GM12891 (cell line): ENCODE results near the gene TCERG1L.

Source experiments
- DNase-seq: peaks from one replicate; pipeline ENCODE4 v3.0.0; 2011; ENCODE audit warnings: low spot score; ENCODE audit not compliant: insufficient read length
- FAIRE-seq: peaks from 2 replicates; lab custom pipeline; 2011; peaks lifted over from hg19 to GRCh38; lab: Jason Lieb, UNC
- PAX5 ChIP-seq: IDR thresholded peaks from 2 replicates; pipeline ENCODE4 v1.6.1; 2011; ENCODE audit warnings: low read length, moderate library complexity, mild to moderate bottlenecking; ENCODE audit not compliant: insufficient read depth, severe bottlenecking
- POLR2A ChIP-seq: IDR thresholded peaks from 2 replicates; pipeline ENCODE4 v1.6.1; 2011; ENCODE audit warnings: low read depth, low read length, control low read depth
- POLR2AphosphoS5 ChIP-seq: IDR thresholded peaks from 2 replicates; pipeline ENCODE4 v1.6.1; 2011; ENCODE audit warnings: low read depth, low read length, control low read depth
- POU2F2 ChIP-seq: IDR thresholded peaks from 2 replicates; pipeline ENCODE4 v1.6.1; 2011; ENCODE audit warnings: low read depth, mild to moderate bottlenecking, control low read depth, low read length, moderate library complexity
- SPI1 ChIP-seq: IDR thresholded peaks from 2 replicates; pipeline ENCODE4 v1.6.1; 2011; ENCODE audit warnings: low read depth, low read length, control low read depth
- TAF1 ChIP-seq: IDR thresholded peaks from 2 replicates; pipeline ENCODE4 v1.6.1; 2011; ENCODE audit warnings: low read depth, low read length, control low read depth

TCERG1L gene

DNA sequence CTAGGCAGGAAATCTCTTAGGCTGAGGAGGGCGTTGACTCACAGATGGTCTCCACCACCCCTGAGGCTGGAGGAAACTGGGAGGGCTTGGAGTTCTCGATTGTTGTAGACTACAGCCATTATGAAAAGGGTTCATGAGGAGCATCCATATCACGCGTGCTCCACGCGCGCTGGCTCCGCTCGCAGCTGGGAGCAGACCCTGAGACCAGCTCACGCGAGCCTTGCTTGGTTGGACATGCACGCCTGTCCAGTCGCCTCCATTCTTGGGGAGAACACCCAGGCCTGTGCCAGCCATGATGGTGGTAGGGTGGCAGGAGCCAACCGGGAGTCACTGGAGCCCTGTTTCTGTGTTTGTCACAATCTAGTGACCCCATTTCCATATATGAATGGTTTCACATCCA lies 139.1 kb downstream of the TCERG1L start:
- no peak for TF ChIP-seq POU2F2
- no peak for TF ChIP-seq PAX5
- no peak for TF ChIP-seq POLR2A
- TF ChIP-seq POLR2AphosphoS5 = no peak
- TF ChIP-seq TAF1 = no peak
- no peak for TF ChIP-seq SPI1
- FAIRE-seq = no peak
- DNase-seq = no peak

DNA sequence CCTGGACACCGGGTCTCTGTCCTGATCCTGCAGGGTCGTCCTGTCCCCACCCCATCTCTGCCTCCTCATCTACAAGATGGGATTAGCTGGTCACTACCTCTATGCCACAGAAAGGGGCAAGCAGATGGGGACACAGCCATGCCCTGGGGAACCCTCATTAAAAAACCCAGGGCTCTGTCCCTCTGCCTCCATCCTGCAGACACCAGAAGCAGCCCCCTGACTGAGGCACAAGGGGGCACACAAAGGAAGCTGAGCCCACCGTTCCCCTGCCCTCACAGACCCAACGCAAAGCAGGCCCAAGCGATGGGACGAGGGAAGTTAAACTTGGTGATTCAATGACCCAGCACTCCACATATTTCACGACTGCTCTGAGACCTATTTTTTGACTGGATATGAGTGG lies 142.4 kb downstream of the TCERG1L start:
- FAIRE-seq (no peak), DNase-seq (no peak)
- no peak for TF ChIP-seq POLR2AphosphoS5
- no peak for TF ChIP-seq TAF1
- no peak for TF ChIP-seq SPI1
- TF ChIP-seq PAX5 = no peak
- no peak for TF ChIP-seq POU2F2
- TF ChIP-seq POLR2A = no peak

DNA sequence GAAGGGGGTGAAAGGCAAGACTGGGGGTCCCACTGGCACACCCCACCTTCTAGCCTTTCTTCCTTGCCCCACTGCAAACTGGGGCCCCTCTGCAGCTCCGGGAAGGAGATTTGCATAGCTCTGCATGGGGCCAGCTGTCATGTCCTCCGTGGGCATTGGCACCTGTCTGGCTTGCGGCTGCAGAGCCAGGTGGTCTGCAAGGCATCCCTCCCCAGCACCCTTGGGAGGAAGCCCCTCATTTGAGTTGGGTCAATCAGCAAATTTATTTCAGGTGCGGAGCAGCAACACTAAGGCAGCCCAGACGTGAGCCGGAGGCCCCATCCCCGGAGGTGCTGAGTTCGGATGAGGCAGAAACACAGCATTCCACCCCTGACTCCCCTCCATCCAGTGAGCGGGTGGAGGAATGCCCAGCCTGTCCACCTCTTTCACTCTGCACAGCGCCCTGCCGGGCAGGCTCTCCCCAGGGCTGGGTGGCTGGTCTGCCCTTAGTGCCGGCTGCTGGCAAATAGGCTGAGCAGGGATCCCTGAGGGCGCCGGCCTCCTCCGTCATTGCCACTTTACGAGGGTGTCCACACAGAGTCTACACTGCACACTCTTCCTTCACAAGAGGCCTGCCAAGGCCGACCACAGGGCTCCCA lies 143.2 kb downstream of the TCERG1L start:
- no peak for FAIRE-seq
- DNase-seq = no peak

DNA sequence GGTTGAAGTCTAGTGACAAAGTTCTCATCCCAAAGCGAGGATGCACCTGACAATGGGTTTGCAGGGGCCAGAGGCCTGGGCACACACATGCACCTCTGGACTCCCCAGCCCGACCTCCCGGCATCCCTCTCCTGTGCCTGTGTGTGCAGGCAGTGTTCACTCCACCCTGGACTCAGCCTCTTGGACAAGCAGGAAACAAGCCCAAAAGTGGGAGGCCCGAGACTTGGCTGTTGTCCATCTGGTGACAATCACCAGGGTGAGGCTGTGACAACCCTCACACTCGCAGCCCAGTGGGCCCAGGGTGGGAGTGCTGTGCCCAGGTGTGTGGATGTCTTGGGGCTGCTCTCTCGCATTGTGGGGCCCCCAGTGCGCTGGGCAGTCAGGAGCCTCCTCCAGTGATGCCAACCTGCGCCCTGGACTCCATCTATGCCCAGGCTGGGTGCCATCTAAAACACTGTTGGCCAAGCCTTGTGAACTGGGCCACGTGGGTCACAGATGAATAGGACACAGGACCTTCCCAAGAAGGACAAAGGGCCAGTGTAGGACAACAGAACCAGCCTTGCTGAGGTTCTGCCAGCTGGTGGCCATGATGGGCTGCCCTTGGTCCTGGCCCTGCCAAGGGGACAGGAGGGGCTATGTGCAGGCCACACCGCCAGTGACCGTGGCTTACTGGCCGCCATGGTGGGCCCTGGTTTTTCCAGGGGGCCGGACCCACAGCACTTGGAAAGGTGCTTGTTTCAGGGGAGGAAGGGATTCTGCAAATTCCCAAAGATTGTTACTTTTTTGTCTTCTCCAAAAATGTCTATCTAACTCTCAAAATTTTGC lies 144.3 kb downstream of the TCERG1L start:
- TF ChIP-seq PAX5 (no peak), POLR2A (no peak), POLR2AphosphoS5 (no peak), TAF1 (no peak), POU2F2 (no peak), SPI1 (no peak)
- no peak for DNase-seq

More for the DNA sequence above, 143.2 kb downstream of the TCERG1L start:
- TF ChIP-seq SPI1 = no peak
- no peak for TF ChIP-seq PAX5
- TF ChIP-seq TAF1 = no peak
- no peak for TF ChIP-seq POLR2AphosphoS5
- TF ChIP-seq POLR2A = no peak
- no peak for TF ChIP-seq POU2F2

DNA sequence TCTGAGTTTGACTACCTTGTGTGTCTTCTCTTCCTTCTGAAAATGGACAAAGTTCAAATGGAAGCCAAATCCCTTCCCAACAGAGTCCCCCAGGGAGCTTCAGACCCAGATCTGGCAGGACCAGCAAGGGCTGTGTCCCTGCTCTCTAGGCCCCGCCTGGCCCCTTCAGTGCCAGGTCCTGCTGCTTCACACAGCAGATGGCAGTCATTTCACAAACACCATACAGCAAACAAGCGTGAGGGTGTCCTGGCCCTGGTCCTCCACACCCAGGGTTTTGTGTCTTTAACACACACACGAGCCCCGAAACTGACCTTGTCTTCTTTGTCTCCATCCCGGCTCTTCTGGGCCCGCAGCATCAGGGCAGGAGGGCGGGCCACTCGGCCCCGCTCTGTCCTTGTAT lies 145.0 kb downstream of the TCERG1L start:
- no peak for TF ChIP-seq POLR2A
- TF ChIP-seq TAF1 = no peak
- TF ChIP-seq SPI1 = no peak
- TF ChIP-seq POU2F2 = no peak
- no peak for TF ChIP-seq PAX5
- TF ChIP-seq POLR2AphosphoS5 = no peak
- FAIRE-seq (no peak), DNase-seq (no peak)

More for the DNA sequence above, 144.3 kb downstream of the TCERG1L start:
- FAIRE-seq = no peak

DNA sequence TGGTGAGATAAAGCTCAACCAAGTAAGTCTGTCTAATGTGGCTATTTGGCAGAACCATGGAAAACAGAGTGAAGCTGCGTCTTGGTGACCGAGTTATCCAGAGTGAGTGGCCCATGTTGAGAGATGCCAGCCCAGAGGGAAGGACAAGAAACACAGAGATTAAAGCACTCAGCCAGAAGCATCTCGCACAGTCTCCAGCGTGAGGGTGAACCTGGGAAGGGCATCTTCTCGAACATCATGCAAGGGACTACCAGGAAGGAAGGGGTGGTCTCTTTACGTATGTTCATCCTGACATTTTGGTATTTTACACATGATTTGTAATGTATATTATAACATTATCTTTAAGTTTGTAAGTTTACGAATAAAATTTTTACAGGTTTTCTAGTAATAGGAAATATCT lies 146.4 kb downstream of the TCERG1L start:
- DNase-seq (no peak), FAIRE-seq (no peak)
- TF ChIP-seq POLR2A (no peak), PAX5 (no peak), TAF1 (no peak), POU2F2 (no peak), SPI1 (no peak), POLR2AphosphoS5 (no peak)

- DNase-seq (no peak), FAIRE-seq (no peak)
- TF ChIP-seq PAX5 (no peak), POU2F2 (no peak), SPI1 (no peak), TAF1 (no peak), POLR2A (no peak), POLR2AphosphoS5 (no peak)
These were observed 148.4 kb downstream of the TCERG1L start for GRCh38 chr10:131162866-131163843.

- FAIRE-seq = no peak
- TF ChIP-seq SPI1 (no peak), POU2F2 (no peak), POLR2AphosphoS5 (no peak), TAF1 (no peak), PAX5 (no peak), POLR2A (no peak)
- no peak for DNase-seq
These were observed 149.3 kb downstream of the TCERG1L start for GRCh38 chr10:131162211-131162610.

- DNase-seq (no peak), FAIRE-seq (no peak)
- TF ChIP-seq POLR2A (no peak), TAF1 (no peak), SPI1 (no peak), POLR2AphosphoS5 (no peak), PAX5 (no peak), POU2F2 (no peak)
These were observed 150.4 kb downstream of the TCERG1L start for GRCh38 chr10:131161087-131161486.
